HG03196 (cell line): ENCODE measurements around the gene ST7.
"Not testable (repeated sequence)": the region's sequence is repeated elsewhere in the genome, so short reads cannot be mapped to it uniquely, and the experiment has no call there.

Experiments used
- ATAC-seq: cut with Tn5 transposase; IDR thresholded peaks from one replicate; pipeline ENCODE4 v1.9.1; 2021; ENCODE audit not compliant: unreplicated experiment

ST7 gene

DNA sequence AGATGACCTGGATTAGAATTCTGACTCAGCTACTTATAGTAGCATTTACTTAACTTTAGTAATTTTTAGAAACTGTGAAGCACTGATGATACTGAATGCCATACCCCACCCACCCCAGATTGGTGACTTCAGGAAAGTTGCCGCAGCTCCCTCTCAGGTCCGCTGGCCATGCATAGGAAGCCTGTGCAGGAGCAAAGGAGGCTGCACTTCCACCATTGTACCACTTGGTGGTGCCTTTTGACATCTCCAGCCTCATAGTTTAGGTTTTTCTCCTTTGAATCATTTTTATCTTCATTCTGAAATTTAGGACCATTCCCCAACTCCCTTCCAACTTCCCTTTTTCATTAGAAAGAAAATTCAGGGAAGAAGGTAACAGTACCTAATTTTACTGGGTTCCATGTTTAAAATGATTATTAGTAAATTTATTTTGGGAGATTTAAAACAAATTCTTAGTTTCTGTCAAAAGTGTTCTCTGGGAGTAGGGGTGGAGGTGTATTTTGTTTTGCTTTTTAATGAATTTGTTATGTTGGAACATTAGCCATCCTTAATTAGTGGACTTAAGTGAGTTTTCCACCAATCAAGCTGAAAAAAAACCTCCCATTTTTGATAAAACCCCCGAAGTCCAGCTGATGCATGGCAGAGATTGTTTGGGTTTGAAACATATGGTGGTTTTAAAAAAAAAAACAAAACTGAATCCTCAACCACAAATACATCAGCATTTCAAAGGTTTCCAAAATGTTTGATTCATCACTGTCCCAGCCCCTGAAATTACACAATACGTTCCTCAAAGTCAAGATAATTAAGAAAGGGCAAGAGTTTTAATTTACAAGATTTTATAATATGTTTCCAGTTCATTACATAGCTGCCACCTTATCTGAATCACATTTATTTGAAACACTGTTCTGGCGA, 259.9 kb downstream of the ST7 start:
- peak; percentile 66 for ATAC-seq

DNA sequence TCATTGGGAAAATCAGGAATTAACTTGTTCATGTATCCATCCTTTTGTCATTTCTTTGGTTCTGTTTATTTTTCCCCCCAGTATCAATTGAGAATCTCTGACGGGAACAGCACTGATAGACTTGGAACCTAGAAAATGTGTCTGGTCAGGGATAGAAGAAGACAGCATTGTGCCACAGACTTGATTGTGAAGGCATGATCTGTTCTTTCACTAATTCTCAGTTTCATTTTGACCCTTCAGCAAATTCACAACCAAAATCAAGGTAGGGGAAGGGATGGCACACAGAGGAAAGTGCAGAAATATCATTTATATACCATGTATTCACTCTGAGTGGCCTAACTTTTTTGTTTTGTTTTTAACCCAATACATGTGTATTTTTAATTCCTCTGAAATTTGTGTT, 262.7 kb downstream of the ST7 start:
- no peak for ATAC-seq

DNA sequence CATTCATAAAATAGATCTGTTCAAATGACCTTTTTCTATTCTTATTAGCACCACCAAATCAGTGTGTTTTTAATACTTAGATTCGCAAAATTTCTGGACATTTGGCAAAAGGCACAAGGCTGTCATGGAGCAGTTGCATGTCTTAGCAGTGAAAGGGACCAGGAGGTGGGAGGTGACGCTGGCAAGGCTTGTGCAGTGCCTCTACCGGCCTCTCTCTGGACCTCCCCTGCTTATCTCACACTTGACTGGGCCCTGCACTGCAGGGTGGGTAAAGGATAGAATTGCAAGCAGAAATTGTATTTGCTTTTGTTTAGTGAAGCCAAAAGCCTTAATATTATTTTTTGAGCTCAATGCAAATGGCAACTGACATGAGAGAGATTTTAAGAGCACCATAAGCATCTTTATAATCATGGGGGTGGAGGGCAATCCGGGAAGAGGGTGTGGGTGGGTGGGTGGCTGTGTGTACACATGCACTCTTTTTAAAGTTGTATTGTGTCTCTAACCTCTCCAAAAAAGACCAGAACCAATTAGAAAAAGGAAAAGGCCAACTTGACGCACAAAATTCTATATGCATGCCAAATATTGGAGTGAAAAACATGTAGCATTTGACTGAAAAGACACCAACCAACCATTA, 263.3 kb downstream of the ST7 start:
- no peak for ATAC-seq

DNA sequence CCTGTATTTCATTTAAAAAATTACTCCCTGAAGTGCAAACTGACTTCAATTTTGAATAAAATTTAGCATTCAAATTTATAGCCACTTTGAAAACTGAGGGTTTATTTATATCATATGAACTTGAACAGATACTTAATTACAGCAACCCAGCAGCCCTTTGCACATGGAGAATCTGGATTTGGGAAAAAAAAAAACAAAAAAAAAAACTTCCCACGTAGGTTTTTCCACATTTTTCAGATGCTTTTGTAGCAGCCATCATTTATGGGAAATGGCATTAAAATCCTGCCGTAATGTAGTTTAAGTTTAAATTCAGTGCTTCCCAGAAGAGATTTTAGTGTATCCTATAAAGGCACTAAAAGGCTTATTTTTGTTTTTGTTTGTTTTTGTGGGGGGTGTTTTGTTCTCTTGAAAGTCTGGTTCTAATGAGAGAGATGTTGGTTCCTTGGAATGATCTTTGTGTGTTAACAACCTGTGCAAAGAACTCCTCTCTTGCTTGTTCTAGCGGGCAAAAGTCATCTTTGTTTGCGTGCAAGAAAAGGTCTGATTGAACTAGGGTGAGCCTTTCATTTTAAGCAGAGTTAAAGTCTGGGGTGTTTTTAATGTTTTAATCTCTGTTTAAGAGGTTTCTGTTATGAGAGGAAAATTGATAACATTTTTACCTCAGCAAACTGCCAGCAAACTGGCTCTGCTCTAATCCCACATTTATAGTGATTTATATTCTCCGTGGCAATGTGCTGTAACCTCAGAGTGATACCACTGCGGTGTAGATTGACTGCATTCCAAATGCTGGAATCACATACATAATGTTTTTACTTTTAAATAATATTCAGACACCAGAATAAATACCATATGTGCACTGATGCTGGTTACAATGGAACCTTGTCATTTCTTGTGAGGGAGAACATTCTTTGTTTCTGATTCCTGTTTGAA, 264.1 kb downstream of the ST7 start:
- ATAC-seq: no peak

DNA sequence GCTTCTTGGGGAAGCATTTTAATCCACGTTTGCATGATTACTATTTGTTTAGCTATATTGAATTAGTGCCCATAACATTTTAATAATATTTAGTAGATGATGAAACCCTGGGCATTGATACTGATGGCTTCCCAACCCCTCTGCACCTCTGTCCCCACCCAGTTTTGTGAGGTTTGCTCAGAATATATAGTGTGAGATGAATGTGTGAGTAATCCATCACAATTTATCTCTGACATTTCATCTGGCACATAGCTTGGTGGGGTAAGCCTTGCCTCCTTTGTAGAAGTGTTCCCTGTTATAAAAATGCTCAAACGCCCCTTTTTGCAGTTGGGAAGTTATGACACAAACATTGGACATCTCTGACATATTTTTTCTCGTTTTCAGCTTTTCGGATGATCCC, 265.4 kb downstream of the ST7 start:
- no peak for ATAC-seq

DNA sequence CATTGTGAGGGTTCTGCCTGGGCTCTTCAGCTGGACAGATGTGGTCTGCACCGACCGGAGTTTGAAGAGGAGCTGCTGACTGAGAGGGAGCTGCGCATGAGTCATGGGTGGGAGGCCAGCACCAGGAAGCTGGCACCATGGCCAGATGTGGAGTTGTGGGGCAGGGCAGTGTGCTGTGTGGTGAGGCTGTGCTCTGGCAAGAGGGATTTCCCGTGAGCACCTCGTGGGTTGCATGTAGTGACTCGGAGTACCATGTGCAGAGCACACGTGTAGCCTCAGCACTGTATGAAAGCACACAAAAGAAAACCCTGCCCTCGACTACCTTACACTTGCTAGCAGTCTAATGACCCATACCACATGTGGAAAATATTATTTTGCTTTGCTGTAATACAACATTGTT, 266.2 kb downstream of the ST7 start:
- no peak for ATAC-seq

DNA sequence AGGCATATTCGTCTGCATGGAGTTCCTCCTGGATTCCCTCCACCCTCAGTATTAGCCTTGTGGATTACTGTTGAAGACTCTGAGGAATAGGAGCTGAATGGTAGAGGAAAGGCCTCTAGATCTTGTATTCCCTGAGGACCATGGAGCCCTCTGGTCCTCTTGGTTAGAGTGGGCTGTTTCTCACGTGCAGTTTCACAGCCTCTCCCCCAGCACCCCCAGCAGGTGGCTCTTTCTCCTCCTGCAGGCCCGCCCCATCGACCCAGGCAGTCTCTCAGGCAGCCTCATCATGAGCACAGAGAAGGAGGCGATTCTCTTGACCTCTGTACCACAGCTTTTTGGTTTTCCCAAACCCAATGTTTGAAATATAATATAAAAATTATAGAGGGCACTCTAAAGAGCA, 267.5 kb downstream of the ST7 start:
- no peak for ATAC-seq

DNA sequence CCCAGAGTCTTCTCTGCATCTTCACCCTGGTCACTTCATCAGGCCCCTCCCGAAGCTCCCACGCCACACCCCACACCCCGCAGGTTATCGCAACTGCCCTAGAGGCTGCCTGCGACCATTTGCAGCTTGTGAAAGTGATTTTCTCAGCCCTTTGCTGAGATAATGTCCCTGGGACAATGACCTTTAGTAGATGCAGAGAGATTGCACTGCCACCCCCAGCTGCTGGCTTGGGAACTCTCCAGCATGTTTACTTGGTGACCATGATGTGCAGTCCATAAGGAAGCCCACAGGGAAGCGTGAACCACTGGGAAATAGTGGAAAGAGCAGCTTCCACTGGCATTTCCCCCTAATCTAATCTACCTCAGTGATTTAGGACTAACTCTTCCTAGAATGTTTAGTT, 272.2 kb downstream of the ST7 start:
- ATAC-seq: no peak

DNA sequence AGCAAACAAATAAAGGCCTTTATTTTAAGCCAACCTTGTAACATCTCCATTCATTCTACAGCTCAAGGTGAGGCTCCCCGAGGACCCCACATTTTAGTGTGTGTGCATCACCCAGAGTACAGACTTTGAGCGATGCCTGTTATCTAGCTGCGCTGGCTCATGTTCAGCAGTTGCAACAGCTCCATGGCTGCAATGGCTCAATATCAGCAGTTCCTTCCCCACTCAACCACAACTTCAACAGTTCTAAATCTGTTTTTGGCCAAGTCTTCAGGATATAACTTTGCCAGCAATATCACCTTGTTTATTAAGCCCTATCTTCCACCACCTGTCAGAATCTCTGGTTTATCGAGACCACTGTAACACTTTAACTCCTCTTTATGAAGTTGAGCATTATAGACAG, 273.8 kb downstream of the ST7 start:
- ATAC-seq: no peak

DNA sequence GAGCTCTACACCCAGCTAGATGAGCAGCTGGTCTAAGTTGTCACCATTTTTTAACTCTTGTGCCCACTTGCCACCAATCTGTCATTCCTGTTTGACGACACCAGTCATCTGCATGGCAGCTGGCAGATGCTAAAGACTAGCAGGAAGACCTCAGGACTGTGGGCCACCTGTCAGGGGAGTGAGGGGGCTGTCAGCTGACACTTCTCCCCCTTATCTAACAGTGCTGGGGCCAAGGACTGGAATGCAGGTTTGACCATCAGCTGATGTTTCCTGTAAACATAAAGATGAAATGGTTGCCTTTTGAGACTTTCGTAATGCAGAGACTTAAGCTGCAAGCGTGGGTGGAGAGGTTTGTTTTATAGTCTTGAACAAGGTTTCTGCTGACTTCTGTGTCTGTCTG, 276.0 kb downstream of the ST7 start:
- no peak for ATAC-seq

DNA sequence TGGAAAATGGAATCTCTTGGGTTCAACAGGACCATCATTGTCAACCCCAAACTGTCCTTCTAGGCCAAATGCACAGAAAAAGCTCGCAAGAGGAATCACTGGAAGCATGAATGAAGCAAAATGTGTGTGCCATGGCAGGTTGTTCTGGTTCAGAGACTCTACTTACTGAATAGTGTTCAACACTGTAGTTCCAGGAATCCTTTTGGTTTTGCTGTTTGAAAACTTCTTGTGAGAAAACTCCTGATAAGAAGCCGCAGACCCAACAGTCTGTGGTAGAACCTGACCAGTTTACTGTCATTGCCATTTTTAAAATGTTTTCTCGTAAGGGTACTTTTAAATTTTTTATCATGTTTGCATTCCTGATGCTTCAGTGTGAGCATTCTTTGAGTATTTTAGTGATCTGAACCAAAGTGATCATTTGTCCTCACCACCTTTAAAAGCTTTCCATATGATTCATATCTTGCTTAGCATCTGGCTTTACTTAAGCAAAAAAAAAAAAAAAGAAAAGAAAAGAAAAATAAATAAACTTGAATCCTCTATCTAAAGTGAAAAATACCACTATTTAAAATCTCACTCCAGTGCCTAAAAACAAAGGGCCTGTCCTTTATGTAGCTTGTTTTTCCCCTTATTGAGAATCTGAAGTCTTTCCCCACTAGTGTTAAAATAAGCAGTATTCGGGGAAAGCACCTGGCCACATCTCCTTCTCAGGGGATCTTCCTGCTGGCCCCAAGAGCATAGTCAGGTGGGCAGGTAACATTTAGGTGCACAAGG, 277.2 kb downstream of the ST7 start:
- peak; percentile 64 for ATAC-seq

DNA sequence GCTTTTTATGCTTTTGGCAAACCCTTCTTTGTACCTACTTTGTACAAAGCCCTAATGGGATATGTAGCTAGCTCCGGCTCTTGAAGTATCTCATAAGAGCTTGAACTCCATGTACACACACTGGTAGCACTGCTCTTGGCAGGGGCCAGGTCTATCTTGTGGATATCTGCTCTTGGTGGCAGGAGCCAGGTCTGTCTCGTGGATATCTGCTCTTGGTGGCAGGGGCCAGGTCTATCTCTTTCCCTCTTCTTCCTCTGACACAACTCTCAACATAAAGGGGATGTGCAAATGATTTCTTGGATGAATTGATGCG, 277.7 kb downstream of the ST7 start:
- no peak for ATAC-seq

DNA sequence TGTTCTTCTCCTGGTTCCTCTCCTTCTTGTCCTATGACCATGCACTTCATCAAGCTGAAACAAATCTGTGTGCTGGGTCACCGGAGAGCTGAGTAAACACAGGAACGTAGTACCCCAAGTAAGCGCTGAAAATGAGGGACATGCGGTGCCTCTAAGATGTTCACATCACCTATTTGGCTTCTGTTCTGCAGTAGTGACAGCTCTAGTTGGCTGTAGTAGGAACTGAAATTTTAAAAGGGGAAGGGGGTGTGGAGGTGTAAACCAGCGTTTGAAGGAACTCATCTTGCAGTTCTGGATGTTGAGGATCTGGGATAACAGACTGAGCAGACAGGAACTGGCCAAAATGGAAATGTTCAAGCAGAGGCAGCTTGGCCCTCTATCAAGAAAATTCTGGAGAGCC, 284.3 kb downstream of the ST7 start:
- no peak for ATAC-seq

DNA sequence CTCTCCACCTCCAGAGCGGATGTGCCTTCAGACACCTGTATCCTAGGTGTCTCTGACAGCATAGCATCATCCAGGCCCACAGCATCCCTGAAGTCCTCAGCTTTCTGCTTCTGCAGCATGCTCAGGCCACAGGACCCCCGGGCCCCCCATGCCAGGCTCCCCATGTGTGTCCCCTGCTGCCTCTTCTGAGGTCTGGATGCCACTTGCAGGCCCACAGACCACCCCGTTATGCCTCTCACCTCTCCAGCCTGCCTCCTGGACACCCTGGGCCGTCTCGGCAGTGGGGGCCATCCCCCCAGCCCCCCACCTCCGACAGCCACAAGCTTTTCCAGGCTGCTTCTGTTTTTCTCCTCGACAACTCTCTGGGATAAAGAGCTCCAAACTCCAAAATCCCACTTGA, 285.2 kb downstream of the ST7 start:
- ATAC-seq: no peak

DNA sequence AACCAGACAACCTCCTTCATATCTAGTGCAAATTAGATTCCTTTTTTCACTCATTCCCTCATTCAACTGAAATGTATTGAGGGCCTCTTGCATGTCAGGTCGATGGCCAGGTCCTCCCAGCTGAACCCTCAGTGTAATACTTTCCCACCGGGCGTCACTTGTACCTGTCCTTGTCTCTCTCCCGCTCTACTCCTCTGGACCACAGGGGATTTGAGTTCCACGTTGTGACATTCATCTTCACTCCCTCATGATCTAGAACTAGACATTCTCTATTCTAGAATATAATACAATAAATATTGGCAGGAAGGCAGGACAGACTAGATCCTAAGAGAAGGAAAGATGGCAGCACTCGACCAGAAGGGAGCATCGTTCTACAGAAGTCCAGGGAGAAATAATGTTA, 285.6 kb downstream of the ST7 start:
- no peak for ATAC-seq

DNA sequence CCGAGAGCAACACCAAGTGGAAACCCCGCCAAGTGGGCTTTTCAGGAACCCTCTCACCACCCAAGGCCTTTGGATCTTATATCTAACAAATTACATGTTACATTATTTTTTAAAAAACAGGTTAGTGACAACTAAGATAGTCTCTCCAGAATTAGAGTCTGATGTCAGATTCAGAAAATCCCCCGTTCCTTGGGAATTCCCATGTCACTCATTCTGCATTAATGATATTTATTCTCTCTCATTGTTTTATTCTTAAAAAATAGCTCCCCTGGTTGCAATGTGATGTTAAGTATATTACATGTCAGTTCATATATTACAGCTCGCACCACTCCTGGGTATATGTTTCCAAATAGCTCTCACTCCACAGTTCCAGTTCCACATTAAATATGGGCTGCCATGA, 287.8 kb downstream of the ST7 start:
- ATAC-seq: no peak

DNA sequence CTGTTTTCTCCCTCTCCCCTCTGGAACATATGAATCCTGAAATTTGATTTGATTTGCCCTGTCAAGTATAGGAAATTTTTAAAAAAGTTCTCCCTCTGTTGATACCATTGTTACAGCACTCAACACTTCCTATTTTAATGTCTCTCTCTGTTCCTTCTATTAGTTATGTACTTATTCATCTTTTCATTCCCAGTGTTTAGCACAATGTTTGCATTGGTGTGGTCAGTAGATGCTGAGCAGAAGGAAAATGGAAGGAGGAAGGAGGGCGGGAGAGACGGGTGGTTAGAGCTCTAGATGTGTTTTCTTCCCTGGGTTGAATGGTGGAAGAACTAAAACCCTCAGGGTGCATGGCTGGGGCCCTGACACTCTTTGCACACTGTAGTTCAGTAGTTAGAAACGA, 290.1 kb downstream of the ST7 start:
- no peak for ATAC-seq

DNA sequence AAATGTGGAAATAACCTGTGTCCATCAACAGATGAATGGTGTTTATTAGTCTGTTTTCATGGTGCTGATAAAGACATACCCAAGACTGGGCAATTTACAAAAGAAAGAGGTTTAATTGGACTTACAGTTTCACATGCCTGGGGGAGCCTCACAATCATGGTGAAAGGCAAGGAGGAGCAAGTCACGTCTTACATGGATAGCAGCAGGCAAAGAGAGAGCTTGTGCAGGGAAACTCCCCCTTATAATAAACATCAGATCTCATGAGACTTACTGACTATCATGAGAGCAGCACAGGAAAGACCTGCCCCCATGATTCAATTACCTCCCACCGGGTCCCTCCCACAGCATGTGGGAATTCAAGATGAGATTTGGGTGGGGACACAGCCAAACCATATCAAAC, 292.4 kb downstream of the ST7 start:
- ATAC-seq: not testable (repeated sequence)

DNA sequence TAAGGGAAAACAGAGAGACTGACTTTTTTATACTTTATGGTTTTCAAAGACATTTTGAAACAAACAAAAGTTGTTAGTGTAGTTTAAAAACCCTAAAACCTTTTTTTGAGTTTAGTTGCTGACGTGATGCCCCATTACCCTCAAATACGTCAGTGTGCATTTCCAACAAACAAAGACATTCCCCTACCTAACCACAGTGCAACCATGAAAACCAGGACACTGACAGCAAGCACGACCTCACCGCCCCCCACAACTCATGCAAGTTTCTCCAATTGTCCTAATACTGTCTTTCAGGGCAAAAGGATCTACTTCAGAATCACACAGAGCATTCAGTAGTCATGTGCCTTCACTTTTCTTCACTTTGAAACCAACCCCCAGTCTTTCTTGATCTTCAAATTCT, 294.5 kb downstream of the ST7 start:
- no peak for ATAC-seq

DNA sequence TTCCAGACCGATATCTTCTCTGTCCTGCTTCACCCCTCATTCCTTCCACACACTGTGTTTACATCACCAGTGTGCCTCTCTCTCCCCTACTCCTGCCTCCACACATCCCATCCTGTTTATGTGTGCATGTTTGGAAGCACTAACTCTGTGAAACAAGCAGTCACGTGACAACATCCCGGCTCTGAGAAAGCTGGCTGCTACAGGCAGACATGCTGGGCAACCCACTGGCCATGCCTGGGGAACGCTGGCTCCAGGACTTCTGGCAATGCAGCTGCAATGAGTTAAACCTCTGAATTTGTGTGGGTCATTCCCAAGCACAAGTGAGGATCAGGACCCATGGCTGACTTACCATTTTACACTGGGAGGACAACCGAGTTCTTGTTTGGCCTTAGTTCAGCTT, 295.5 kb downstream of the ST7 start:
- ATAC-seq: no peak

DNA sequence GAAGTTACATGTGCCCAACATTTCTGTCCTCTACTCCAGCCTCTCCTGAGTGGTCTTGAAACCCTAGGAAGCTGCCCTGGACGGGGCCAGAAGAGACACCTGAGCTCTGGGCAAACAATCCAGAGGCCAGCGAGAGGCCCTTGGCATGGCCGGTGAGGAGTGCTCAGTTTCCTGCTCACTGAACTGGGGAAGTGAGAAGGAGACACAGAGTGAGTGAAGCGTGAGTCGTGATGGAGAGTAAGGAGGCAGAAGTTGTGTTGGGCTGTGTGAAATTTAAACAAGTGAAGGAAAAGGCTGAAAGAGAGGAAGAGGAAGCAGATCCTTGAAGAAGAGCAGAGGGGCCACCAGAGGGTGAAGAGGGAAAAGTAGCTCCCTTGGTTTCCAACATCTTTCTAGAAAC, 296.4 kb downstream of the ST7 start:
- ATAC-seq: no peak
